H1 (cell line): ENCODE measurements around the gene SLC20A1. TPM values are rescaled to one million over a fixed set of nuclear protein-coding genes. Genes with fewer than 3 reads are reported as not detected.

ENCODE experiments used
- CTCF ChIA-PET: fragments of 300-600 bp; sonication (Branson Sonifier 250); formaldehyde crosslinking; loops from one replicate; lab custom pipeline; 2021; ENCODE audit not compliant: partially characterized antibody; lab: Charles Lee
- POLR2A ChIA-PET: fragments of 300-600 bp; sonication (Branson Sonifier 250); formaldehyde crosslinking; loops from one replicate; lab custom pipeline; 2021; ENCODE audit warnings: inconsistent platforms; ENCODE audit not compliant: partially characterized antibody; lab: Charles Lee
- DNase-seq, 2 experiments: peaks; one replicate each; pipeline versions ENCODE4 v3.0.0 to v3.0.0-alpha.2; 2010 to 2022; ENCODE audit warnings: low spot score in 2 of 2, low read depth in 1 of 2, mixed read lengths in 1 of 2
- FAIRE-seq: peaks from 2 replicates; lab custom pipeline; 2011; peaks lifted over from hg19 to GRCh38; lab: Jason Lieb, UNC
- H2AFZ ChIP-seq: 2 replicates; pipeline ENCODE4 v1.8.1; 2012; ENCODE audit warnings: low read length, inconsistent platforms
- H2AK5ac ChIP-seq: 2 replicates; pipeline ENCODE4 v1.6.1; 2013; ENCODE audit warnings: low read depth, low read length
- H2BK120ac ChIP-seq: replicated peaks from 2 replicates; pipeline ENCODE3; 2013; ENCODE audit warnings: low read depth, low read length, inconsistent platforms
- H2BK12ac ChIP-seq: 2 replicates; pipeline ENCODE4 v1.6.1; 2013; ENCODE audit warnings: low read depth, low read length
- H2BK15ac ChIP-seq: 2 replicates; pipeline ENCODE4 v1.6.1; 2013; ENCODE audit warnings: low read length
- H2BK20ac ChIP-seq: 2 replicates; pipeline ENCODE4 v1.6.1; 2013; ENCODE audit warnings: low read length
- H2BK5ac ChIP-seq: 2 replicates; pipeline ENCODE4 v1.6.1; 2013; ENCODE audit warnings: low read depth, low read length
- H3K14ac ChIP-seq: 2 replicates; pipeline ENCODE4 v1.6.1; 2013; ENCODE audit warnings: inconsistent platforms; ENCODE audit not compliant: insufficient read length
- H3K18ac ChIP-seq: 2 replicates; pipeline ENCODE4 v1.6.1; 2013; ENCODE audit warnings: low read length; ENCODE audit errors: extremely low read depth
- H3K23ac ChIP-seq: 2 replicates; pipeline ENCODE4 v1.6.1; 2013; ENCODE audit warnings: inconsistent platforms; ENCODE audit not compliant: insufficient read length
- H3K23me2 ChIP-seq: 2 replicates; pipeline ENCODE4 v1.6.1; 2013; ENCODE audit warnings: low read depth, low read length
- H3K27ac ChIP-seq: 2 replicates; pipeline ENCODE4 v1.6.1; 2011; ENCODE audit warnings: low read depth, low read length, inconsistent platforms
- H3K27me3 ChIP-seq, 4 experiments: replicated peaks in 1 of 4; 1 replicate in 1 of 4; 2 replicates in 3 of 4; pipeline versions ENCODE4 v1.6.1 to v1.8.1; 2011 to 2013; ENCODE audit warnings: low read length in 3 of 4, mild to moderate bottlenecking in 3 of 4, inconsistent platforms in 2 of 4, mixed read lengths in 2 of 4, moderate library complexity in 1 of 4; ENCODE audit not compliant: control insufficient read depth in 3 of 4, insufficient read depth in 3 of 4; ENCODE audit errors: extremely low read depth in 1 of 4
- H3K36me3 ChIP-seq, 4 experiments: 2 replicates each; pipeline versions ENCODE4 v1.6.1 to v1.8.1; 2011 to 2013; ENCODE audit warnings: mild to moderate bottlenecking in 4 of 4, low read length in 3 of 4, moderate library complexity in 2 of 4, control low read depth in 1 of 4, inconsistent platforms in 1 of 4; ENCODE audit not compliant: insufficient read depth in 4 of 4, control insufficient read depth in 2 of 4
- H3K4ac ChIP-seq: replicated peaks from 2 replicates; pipeline ENCODE3; 2013; ENCODE audit warnings: low read length, low read depth, mixed read lengths, inconsistent platforms; ENCODE audit not compliant: insufficient read length
- H3K4me1 ChIP-seq, 4 experiments: replicated peaks in 1 of 4; 1 replicate in 1 of 4; 2 replicates in 3 of 4; pipeline versions ENCODE4 v1.6.1 to v1.8.1; 2011 to 2013; ENCODE audit warnings: low read length in 3 of 4, inconsistent platforms in 2 of 4, mixed read lengths in 1 of 4; ENCODE audit not compliant: insufficient read depth in 4 of 4, control insufficient read depth in 3 of 4
- H3K4me2 ChIP-seq, 2 experiments: 2 replicates each; pipeline versions ENCODE4 v1.6.1 to v1.8.1; 2011 to 2013; ENCODE audit warnings: low read depth in 2 of 2, low read length in 2 of 2, control low read depth in 1 of 2, inconsistent platforms in 1 of 2, mild to moderate bottlenecking in 1 of 2; ENCODE audit not compliant: insufficient read depth in 1 of 2
- H3K4me3 ChIP-seq, 4 experiments: fragments of 200-600, 300-600 bp in 1 of 4; sonication (generic), shearing (Covaris generic), sonication (Bioruptor Twin) in 1 of 4; 2 replicates each; pipeline versions ENCODE4 v1.5.1 to v1.8.1; 2011 to 2016; ENCODE audit warnings: low read length in 4 of 4, low read depth in 3 of 4, control low read depth in 2 of 4, inconsistent platforms in 2 of 4, mild to moderate bottlenecking in 2 of 4, mixed read lengths in 1 of 4, moderate library complexity in 1 of 4; ENCODE audit not compliant: insufficient read depth in 2 of 4; ENCODE audit errors: extremely low read depth in 1 of 4
- H3K56ac ChIP-seq: replicated peaks from 2 replicates; pipeline ENCODE3; 2013; ENCODE audit warnings: low read depth, mild to moderate bottlenecking, mixed read lengths, low read length, inconsistent platforms; ENCODE audit not compliant: insufficient read length
- H3K79me1 ChIP-seq: 2 replicates; pipeline ENCODE4 v1.6.1; 2013; ENCODE audit warnings: low read depth, low read length, control low read depth
- H3K79me2 ChIP-seq, 2 experiments: 2 replicates each; pipeline versions ENCODE4 v1.6.1 to v1.8.1; 2012 to 2013; ENCODE audit warnings: low read length in 2 of 2, mild to moderate bottlenecking in 2 of 2, inconsistent platforms in 1 of 2; ENCODE audit not compliant: insufficient read depth in 2 of 2, control insufficient read depth in 1 of 2
- H3K9ac ChIP-seq, 4 experiments: replicated peaks in 1 of 4; 1 replicate in 1 of 4; 2 replicates in 3 of 4; pipeline versions ENCODE4 v1.6.1 to v1.8.1; 2011 to 2013; ENCODE audit warnings: low read depth in 3 of 4, low read length in 3 of 4, control low read depth in 2 of 4, mild to moderate bottlenecking in 2 of 4, moderate library complexity in 2 of 4, inconsistent platforms in 1 of 4; ENCODE audit errors: extremely low read depth in 1 of 4
- H3K9me3 ChIP-seq, 2 experiments: 2 replicates each; pipeline versions ENCODE4 v1.6.1 to v1.8.1; 2012 to 2013; ENCODE audit warnings: mild to moderate bottlenecking in 2 of 2, moderate library complexity in 2 of 2, control low read depth in 1 of 2, inconsistent platforms in 1 of 2, low read depth in 1 of 2, low read length in 1 of 2, mixed read lengths in 1 of 2; ENCODE audit not compliant: insufficient read depth in 2 of 2
- H4K20me1 ChIP-seq, 2 experiments: replicated peaks in 1 of 2; 2 replicates each; pipeline versions ENCODE3 to v1.8.1; 2011 to 2013; ENCODE audit warnings: inconsistent platforms in 2 of 2, low read length in 2 of 2, mild to moderate bottlenecking in 1 of 2; ENCODE audit not compliant: insufficient read depth in 2 of 2, control insufficient read depth in 1 of 2
- H4K5ac ChIP-seq: 2 replicates; pipeline ENCODE4 v1.6.1; 2013; ENCODE audit warnings: low read length, low read depth, mixed read lengths, inconsistent platforms; ENCODE audit not compliant: insufficient read length
- H4K8ac ChIP-seq: 2 replicates; pipeline ENCODE4 v1.8.0; 2013; ENCODE audit warnings: mild to moderate bottlenecking, moderate library complexity, low read length, inconsistent platforms; ENCODE audit not compliant: insufficient read depth; ENCODE audit errors: extremely low read depth
- H4K91ac ChIP-seq: replicated peaks from 2 replicates; pipeline ENCODE3; 2013; ENCODE audit warnings: low read length, mixed read lengths, inconsistent platforms; ENCODE audit not compliant: insufficient read length
- CBX5 ChIP-seq: fragments of 300-800, 300-1000 bp; sonication (generic); IDR thresholded peaks from 2 replicates; pipeline ENCODE4 v1.7.1; 2016; ENCODE audit warnings: antibody characterized with exemption, low read length, low read depth
- CHD1 ChIP-seq: IDR thresholded peaks from 2 replicates; pipeline ENCODE4 v1.6.1; 2012; ENCODE audit warnings: low read depth, low read length, improper control_type of control experiment
- CTBP2 ChIP-seq: IDR thresholded peaks from 2 replicates; pipeline ENCODE4 v1.7.0; 2011; ENCODE audit warnings: borderline replicate concordance, mild to moderate bottlenecking, moderate library complexity, mixed read lengths, low read length; ENCODE audit not compliant: insufficient read depth, insufficient read length
- KDM5A ChIP-seq: fragments of 200-600 bp; IDR thresholded peaks from 2 replicates; pipeline ENCODE4 v1.7.1; 2012; ENCODE audit warnings: mild to moderate bottlenecking, low read length, inconsistent platforms, mixed read lengths
- RBBP5 ChIP-seq: IDR thresholded peaks from 2 replicates; pipeline ENCODE4 v1.7.1; 2012; ENCODE audit warnings: low read depth, mild to moderate bottlenecking, inconsistent platforms, low read length, moderate library complexity, borderline replicate concordance
- SAP30 ChIP-seq: fragments of 300-600 bp; sonication (generic); IDR thresholded peaks from 2 replicates; pipeline ENCODE4 v1.7.1; 2012; ENCODE audit warnings: low read length, moderate library complexity, mild to moderate bottlenecking, inconsistent platforms; ENCODE audit not compliant: insufficient read depth, insufficient replicate concordance
- SRF ChIP-seq: IDR thresholded peaks from 2 replicates; pipeline ENCODE4 v1.6.1; 2011; ENCODE audit warnings: mild to moderate bottlenecking, low read depth, low read length, moderate library complexity
- ZNF274 ChIP-seq: IDR thresholded peaks from 2 replicates; pipeline ENCODE4 v1.7.0; 2012; ENCODE audit warnings: low read length, borderline replicate concordance; ENCODE audit errors: extremely low read depth
- WGBS, 2 experiments: shearing (Covaris generic) in 1 of 2; methylation state at CpG; one replicate each; pipeline versions ENCODE4 v1.1.6 to v1.1.7; 2013 to 2015; ENCODE audit warnings: low lambda C conversion rate in 2 of 2, mixed read lengths in 2 of 2, inconsistent platforms in 1 of 2, low coverage in 1 of 2, missing lambda C conversion rate in 1 of 2; ENCODE audit not compliant: insufficient replicate concordance in 2 of 2, insufficient coverage in 1 of 2, insufficient read length in 1 of 2; ENCODE audit errors: extremely low coverage in 1 of 2, missing lambda C conversion rate in 1 of 2; 5-methylcytosine and 5-hydroxymethylcytosine counted together
- polyA plus RNA-seq, 7 experiments: library from polyadenylated mRNA; depleted of rRNA in 3 of 7; stranded (reverse) in 5 of 7; unstranded in 2 of 7; fragments of >200 nt in 5 of 7; fragments of 200-250 nt in 2 of 7; gene quantifications; 1 replicate in 5 of 7; 2 replicates in 1 of 7; 4 replicates in 1 of 7; pipeline versions ENCODE4 v1.2.1 to v1.2.3, GENCODE V29; 2011 to 2013; ENCODE audit warnings: missing spikeins in 2 of 7, mixed read lengths in 2 of 7
- total RNA-seq: library from RNA; stranded (reverse); fragmentation: NEBNext Ultra II Directional; extraction: Animal tissue kit (Norgen Biotek cat#: 25700); gene quantifications from 2 replicates; pipeline ENCODE4 v1.2.1, GENCODE V29; 2021

The SLC20A1 gene
- total and polyA plus RNA-seq, 2 of the 8 experiments (the other 6 are each of a cell fraction or from before 2014, with no cell fraction given) = 42.6 to 105 TPM

- H3K23me2 ChIP-seq = no peaks in the 10 kb centered on the region
- no peak overlapping the region for H4K5ac ChIP-seq
- H2AFZ ChIP-seq = no peak overlapping the region
- no peak overlapping the region for H3K4me2 ChIP-seq
- no peak overlapping the region for H2BK20ac ChIP-seq
- no peak overlapping the region for H4K91ac ChIP-seq
- FAIRE-seq (no peak), DNase-seq (no peak)
- no peaks in the 10 kb centered on the region for H3K36me3 ChIP-seq
- WGBS, 2 experiments = 89% methylated on average over 8 of the region's 8 CpGs; no CpG with 5 or more reads in 1 of the 2 experiments
- no peak overlapping the region for H2BK5ac ChIP-seq
- H2BK120ac ChIP-seq = no peak overlapping the region
- no peak overlapping the region for H2BK15ac ChIP-seq
- no peak overlapping the region for H3K56ac ChIP-seq
- H4K20me1 ChIP-seq = no peaks in the 10 kb centered on the region
- H3K79me2 ChIP-seq = no peaks in the 10 kb centered on the region
- ChIA-PET CTCF (interaction anchor here (3.0 to 8.9 kb wide), 2 partner anchors 19 to 118 kb away, joined by 23 to 57 read pairs; no protein-coding TSS in a partner anchor), POLR2A (interaction anchor here (1.2 kb wide), 1 partner anchor 38 kb away, joined by 4 read pairs; the partner anchor contains the start of gene SLC20A1)
- H3K79me1 ChIP-seq = no peaks in the 10 kb centered on the region
- no peak overlapping the region for H3K23ac ChIP-seq
- H2BK12ac ChIP-seq = no peak overlapping the region
- H3K4me1 ChIP-seq = no peaks in the 10 kb centered on the region
- no peak overlapping the region for H2AK5ac ChIP-seq
- H3K27me3 ChIP-seq = no peaks in the 10 kb centered on the region
- H3K14ac ChIP-seq = no peak overlapping the region
- H3K4me3 ChIP-seq = no peak overlapping the region
- no peak overlapping the region for H4K8ac ChIP-seq
- no peak overlapping the region for H3K18ac ChIP-seq
- H3K9ac ChIP-seq = no peak overlapping the region
- no peaks in the 10 kb centered on the region for H3K9me3 ChIP-seq
- H3K4ac ChIP-seq = no peak overlapping the region
- H3K27ac ChIP-seq = no peak overlapping the region
- no peak for TF ChIP-seq CTBP2
- TF ChIP-seq SRF = no peak
- TF ChIP-seq CHD1 = no peak
- no peak for TF ChIP-seq CBX5
- no peak for TF ChIP-seq RBBP5
- no peak for TF ChIP-seq SAP30
- no peak for TF ChIP-seq KDM5A
- no peak for TF ChIP-seq ZNF274
These were observed 37.9 kb upstream of the SLC20A1 start for GRCh38 chr2:112607680-112608438.
